ENCODE measurements around the gene GNB1. TPM values are rescaled to one million over a fixed set of nuclear protein-coding genes. Genes with fewer than 3 reads are reported as not detected.

Gene GNB1
- total and polyA plus RNA-seq, 12 donors = 79.6 to 482 (median 163) TPM

- Histone ChIP-seq H3K27ac (peak overlapping the region in 2 of 5 donors; percentile 20 to 34), H3K4me3 (no peak overlapping the region), H3K36me3 (replicated peaks in 1 of 2) (no peaks in the 10 kb centered on the region), H3K4me1 (replicated peaks in 1 of 2) (peaks cover 38 to 80% of the 10 kb centered on the region in 2 donors), H3K9me3 (replicated peaks in 1 of 3) (no peaks in the 10 kb centered on the region), H3K27me3 (no peaks in the 10 kb centered on the region)
- intact Hi-C loops (cut with DNase I) = no loop called here
- DNase-seq = no peak
- TF ChIP-seq POLR2A (IDR thresholded peaks at IDR 0.05) = no peak
- TF ChIP-seq, protein P1, sequence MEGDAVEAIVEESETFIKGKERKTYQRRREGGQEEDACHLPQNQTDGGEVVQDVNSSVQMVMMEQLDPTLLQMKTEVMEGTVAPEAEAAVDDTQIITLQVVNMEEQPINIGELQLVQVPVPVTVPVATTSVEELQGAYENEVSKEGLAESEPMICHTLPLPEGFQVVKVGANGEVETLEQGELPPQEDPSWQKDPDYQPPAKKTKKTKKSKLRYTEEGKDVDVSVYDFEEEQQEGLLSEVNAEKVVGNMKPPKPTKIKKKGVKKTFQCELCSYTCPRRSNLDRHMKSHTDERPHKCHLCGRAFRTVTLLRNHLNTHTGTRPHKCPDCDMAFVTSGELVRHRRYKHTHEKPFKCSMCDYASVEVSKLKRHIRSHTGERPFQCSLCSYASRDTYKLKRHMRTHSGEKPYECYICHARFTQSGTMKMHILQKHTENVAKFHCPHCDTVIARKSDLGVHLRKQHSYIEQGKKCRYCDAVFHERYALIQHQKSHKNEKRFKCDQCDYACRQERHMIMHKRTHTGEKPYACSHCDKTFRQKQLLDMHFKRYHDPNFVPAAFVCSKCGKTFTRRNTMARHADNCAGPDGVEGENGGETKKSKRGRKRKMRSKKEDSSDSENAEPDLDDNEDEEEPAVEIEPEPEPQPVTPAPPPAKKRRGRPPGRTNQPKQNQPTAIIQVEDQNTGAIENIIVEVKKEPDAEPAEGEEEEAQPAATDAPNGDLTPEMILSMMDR (IDR thresholded peaks at IDR 0.05) = no peak
- WGBS, 4 donors = 78 to 96% (median 88%) methylated on average over 3 to 6 of the region's 6 CpGs
Observed at GRCh38 chr1:1881727-1882126, 9.2 kb downstream of the GNB1 start.

DNA sequence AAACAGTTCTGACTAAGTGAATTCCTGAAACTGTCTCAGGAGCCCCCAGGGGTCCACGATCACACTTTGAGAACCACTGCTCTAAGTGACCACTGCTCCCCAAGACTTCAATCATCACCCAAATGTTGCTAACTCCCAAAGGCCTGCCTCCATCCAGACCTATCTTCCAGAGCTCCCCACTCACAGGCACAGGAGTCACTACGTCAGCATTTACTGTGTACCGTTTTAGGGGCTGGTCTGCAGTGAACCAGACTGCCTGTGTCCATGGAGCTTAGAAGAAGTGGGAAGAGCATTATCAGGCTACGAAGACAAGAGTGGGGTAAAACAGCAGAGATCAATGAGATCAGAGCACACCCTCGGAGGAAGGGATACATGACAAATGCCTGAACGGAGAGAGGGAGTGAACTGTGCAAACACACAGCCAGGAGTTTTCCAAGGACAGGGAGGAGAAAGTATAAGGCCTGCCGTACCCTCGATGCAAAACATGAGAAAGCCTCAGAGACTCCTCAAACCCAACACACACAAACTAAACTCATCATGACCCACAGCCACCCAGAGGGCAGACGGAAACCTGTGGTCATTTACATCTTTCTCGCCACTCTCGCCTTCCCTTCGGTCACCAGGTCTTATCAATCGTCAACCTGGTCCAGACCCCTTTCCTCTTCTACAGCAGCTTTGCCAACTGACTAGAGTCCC is 10.1 kb downstream of the GNB1 start:
- DNase-seq = no peak

GRCh38 chr1:1879942-1880341 is 10.9 kb downstream of the GNB1 start:
- Histone ChIP-seq H3K36me3 (replicated peaks in 1 of 2) (peaks cover 0 to 4% of the 10 kb centered on the region in 2 donors), H3K9me3 (replicated peaks in 1 of 3) (no peaks in the 10 kb centered on the region), H3K27me3 (no peaks in the 10 kb centered on the region), H3K4me1 (replicated peaks in 1 of 2) (peaks cover 43 to 79% of the 10 kb centered on the region in 2 donors), H3K4me3 (no peak overlapping the region), H3K27ac (no peak overlapping the region)
- DNase-seq = no peak
- WGBS, 4 donors = 93 to 95% (median 94%) methylated on average over 5 of the region's 5 CpGs
- TF ChIP-seq, protein P1 (IDR thresholded peaks at IDR 0.05) = no peak
- TF ChIP-seq POLR2A (IDR thresholded peaks at IDR 0.05) = no peak
- intact Hi-C loops (cut with DNase I) = no loop called here

More for the DNA sequence above, 10.1 kb downstream of the GNB1 start:
- 42 to 62% (median 53%) methylated on average over 13 of the region's 13 CpGs for WGBS, 4 donors
- no peaks in the 10 kb centered on the region for H3K9me3 ChIP-seq (replicated peaks in 1 of 3)
- H3K4me3 ChIP-seq = no peak overlapping the region
- peaks cover 43 to 80% of the 10 kb centered on the region in 2 donors for H3K4me1 ChIP-seq (replicated peaks in 1 of 2)
- intact Hi-C loops (cut with DNase I) = no loop called here
- peaks cover 0 to 4% of the 10 kb centered on the region in 2 donors for H3K36me3 ChIP-seq (replicated peaks in 1 of 2)
- peak overlapping the region in 2 of 5 donors; percentile 16 to 34 for H3K27ac ChIP-seq
- H3K27me3 ChIP-seq = no peaks in the 10 kb centered on the region
- no peak for TF ChIP-seq POLR2A (IDR thresholded peaks at IDR 0.05)

GRCh38 chr1:1877865-1878436 is 12.9 kb downstream of the GNB1 start:
- intact Hi-C loops (cut with DNase I) = no loop called here
- WGBS, 4 donors = 72 to 92% (median 89%) methylated on average over 5 of the region's 5 CpGs
- no peak for DNase-seq
- no peak for TF ChIP-seq POLR2A (IDR thresholded peaks at IDR 0.05)
- TF ChIP-seq, protein P1 (IDR thresholded peaks at IDR 0.05) = no peak
- Histone ChIP-seq H3K4me3 (no peak overlapping the region), H3K4me1 (replicated peaks in 1 of 2) (peaks cover 42 to 76% of the 10 kb centered on the region in 2 donors), H3K27me3 (no peaks in the 10 kb centered on the region), H3K36me3 (replicated peaks in 1 of 2) (peaks cover 0 to 7% of the 10 kb centered on the region in 2 donors), H3K27ac (no peak overlapping the region), H3K9me3 (replicated peaks in 1 of 3) (no peaks in the 10 kb centered on the region)

Measured in adrenal gland (tissue), 12 donors.